ENCODE data around the gene FAM168B. TPM values are rescaled to one million over a fixed set of nuclear protein-coding genes. Genes with fewer than 3 reads are reported as not detected.
A peak's percentile ranks its signal among the peaks of the same experiment; 100 is the strongest.

The FAM168B gene
- total and polyA plus RNA-seq, 3 experiments from 2014 or later, result 40.4 to 97.6 (median 93.1) TPM

GRCh38 chr2:131014141-131014540 is 79.1 kb downstream of the FAM168B start:
- H3K4me1 ChIP-seq (ENCODE audit: insufficient read depth, low read length), result peaks cover 20% of the 10 kb centered on the region
- no peaks in the 10 kb centered on the region for H3K9me3 ChIP-seq (ENCODE audit: low read length)
- DNase-seq, result no peak
- CTCF ChIA-PET, result no interaction called here
- no peak overlapping the region for H3K4me3 ChIP-seq (ENCODE audit: low read length)
- H3K27me3 ChIP-seq (ENCODE audit: insufficient read depth, low read length, poor library complexity, severe bottlenecking), result no peaks in the 10 kb centered on the region
- no peak overlapping the region for H3K27ac ChIP-seq (ENCODE audit: low read depth, low read length)
- Mint-ChIP-seq H3K4me3 (no peak overlapping the region), H3K36me3 (peaks cover 0 to 8% (median 0%) of the 10 kb centered on the region in 3 donors), H3K9me3 (no peaks in the 10 kb centered on the region), H3K4me1 (peaks cover 30 to 32% (median 31%) of the 10 kb centered on the region in 3 donors), H3K27me3 (peaks cover 0 to 8% of the 10 kb centered on the region in 2 donors), H3K27ac (no peak overlapping the region)
- POLR2A ChIA-PET, result no interaction called here
- no peaks in the 10 kb centered on the region for H3K36me3 ChIP-seq (ENCODE audit: insufficient read depth, low read length)

- Histone ChIP-seq H3K27ac (ENCODE audit: low read depth, low read length) (no peak overlapping the region), H3K27me3 (ENCODE audit: insufficient read depth, low read length, poor library complexity, severe bottlenecking) (no peaks in the 10 kb centered on the region), H3K9me3 (ENCODE audit: low read length) (no peaks in the 10 kb centered on the region), H3K4me3 (ENCODE audit: low read length) (no peak overlapping the region), H3K4me1 (ENCODE audit: insufficient read depth, low read length) (peaks cover 20% of the 10 kb centered on the region), H3K36me3 (ENCODE audit: insufficient read depth, low read length) (no peaks in the 10 kb centered on the region)
- ChIA-PET CTCF (no interaction called here), POLR2A (interaction anchor here (0.6 kb wide), 1 partner anchor 82 kb away, joined by 3 read pairs; the partner anchor contains the start of gene FAM168B)
- H3K4me1 Mint-ChIP-seq, result peaks cover 34 to 37% (median 36%) of the 10 kb centered on the region in 3 donors
- peak overlapping the region in 3 of 7 donors; percentile 34 to 74 (median 34) for H3K4me3 Mint-ChIP-seq
- H3K27ac Mint-ChIP-seq, result peak overlapping the region in 2 of 8 donors; percentile 2 to 53
- peaks cover 0 to 8% of the 10 kb centered on the region in 2 donors for H3K27me3 Mint-ChIP-seq
- H3K9me3 Mint-ChIP-seq, result no peaks in the 10 kb centered on the region
- DNase-seq, result no peak
- H3K36me3 Mint-ChIP-seq, result peaks cover 0 to 8% (median 0%) of the 10 kb centered on the region in 3 donors
Observed at GRCh38 chr2:131011486-131011885, 81.8 kb downstream of the FAM168B start.

- Histone ChIP-seq H3K4me1 (ENCODE audit: insufficient read depth, low read length) (peaks cover 20% of the 10 kb centered on the region), H3K4me3 (ENCODE audit: low read length) (no peak overlapping the region), H3K27ac (ENCODE audit: low read depth, low read length) (no peak overlapping the region), H3K36me3 (ENCODE audit: insufficient read depth, low read length) (no peaks in the 10 kb centered on the region), H3K27me3 (ENCODE audit: insufficient read depth, low read length, poor library complexity, severe bottlenecking) (no peaks in the 10 kb centered on the region), H3K9me3 (ENCODE audit: low read length) (no peaks in the 10 kb centered on the region)
- POLR2A ChIA-PET, result interaction anchor here (0.8 kb wide), 1 partner anchor 31 kb away, joined by 3 read pairs; no protein-coding TSS in a partner anchor
- CTCF ChIA-PET, result no interaction called here
- peaks cover 0 to 8% (median 0%) of the 10 kb centered on the region in 3 donors for H3K36me3 Mint-ChIP-seq
- peaks cover 34 to 37% (median 36%) of the 10 kb centered on the region in 3 donors for H3K4me1 Mint-ChIP-seq
- peak overlapping the region; percentile 34 to 89 (median 76) for H3K27ac Mint-ChIP-seq
- H3K27me3 Mint-ChIP-seq, result peaks cover 0 to 7% of the 10 kb centered on the region in 2 donors
- no peaks in the 10 kb centered on the region for H3K9me3 Mint-ChIP-seq
- DNase-seq, result peak in 2 of 5 donors; percentile 61 to 68
- H3K4me3 Mint-ChIP-seq, result peak overlapping the region; percentile 41 to 80 (median 62)
Observed at GRCh38 chr2:131010566-131010965, 82.7 kb downstream of the FAM168B start.

GRCh38 chr2:131009713-131010475 is 83.4 kb downstream of the FAM168B start:
- Mint-ChIP-seq H3K27ac (peak overlapping the region; percentile 18 to 89 (median 72)), H3K4me3 (peak overlapping the region in 6 of 7 donors; percentile 41 to 80 (median 66)), H3K4me1 (peaks cover 34 to 37% (median 36%) of the 10 kb centered on the region in 3 donors), H3K27me3 (peaks cover 0 to 6% of the 10 kb centered on the region in 2 donors), H3K36me3 (peaks cover 0 to 8% (median 0%) of the 10 kb centered on the region in 3 donors), H3K9me3 (no peaks in the 10 kb centered on the region)
- H3K36me3 ChIP-seq (ENCODE audit: insufficient read depth, low read length), result no peaks in the 10 kb centered on the region
- no peaks in the 10 kb centered on the region for H3K9me3 ChIP-seq (ENCODE audit: low read length)
- no peaks in the 10 kb centered on the region for H3K27me3 ChIP-seq (ENCODE audit: insufficient read depth, low read length, poor library complexity, severe bottlenecking)
- ChIA-PET POLR2A (interaction anchor here (0.8 kb wide), 1 partner anchor 32 kb away, joined by 3 read pairs; no protein-coding TSS in a partner anchor), CTCF (no interaction called here)
- peak in 2 of 5 donors; percentile 5 to 33 for DNase-seq
- peaks cover 20% of the 10 kb centered on the region for H3K4me1 ChIP-seq (ENCODE audit: insufficient read depth, low read length)
- H3K4me3 ChIP-seq (ENCODE audit: low read length), result no peak overlapping the region
- H3K27ac ChIP-seq (ENCODE audit: low read depth, low read length), result no peak overlapping the region

- no peak overlapping the region for H3K4me3 Mint-ChIP-seq
- POLR2A ChIA-PET, result no interaction called here
- H3K9me3 Mint-ChIP-seq, result no peaks in the 10 kb centered on the region
- H3K36me3 Mint-ChIP-seq, result peaks cover 0 to 8% (median 0%) of the 10 kb centered on the region in 3 donors
- Histone ChIP-seq H3K4me1 (ENCODE audit: insufficient read depth, low read length) (peaks cover 20% of the 10 kb centered on the region), H3K36me3 (ENCODE audit: insufficient read depth, low read length) (no peaks in the 10 kb centered on the region), H3K27ac (ENCODE audit: low read depth, low read length) (no peak overlapping the region), H3K27me3 (ENCODE audit: insufficient read depth, low read length, poor library complexity, severe bottlenecking) (no peaks in the 10 kb centered on the region), H3K9me3 (ENCODE audit: low read length) (no peaks in the 10 kb centered on the region), H3K4me3 (ENCODE audit: low read length) (no peak overlapping the region)
- H3K27me3 Mint-ChIP-seq, result peaks cover 0 to 5% of the 10 kb centered on the region in 2 donors
- peaks cover 34 to 37% (median 36%) of the 10 kb centered on the region in 3 donors for H3K4me1 Mint-ChIP-seq
- CTCF ChIA-PET, result no interaction called here
- H3K27ac Mint-ChIP-seq, result peak overlapping the region in 1 of 8 donors; percentile 40
- no peak for DNase-seq
Observed at GRCh38 chr2:131008967-131009366, 84.3 kb downstream of the FAM168B start.

- no peaks in the 10 kb centered on the region for H3K9me3 ChIP-seq (ENCODE audit: low read length)
- H3K4me1 ChIP-seq (ENCODE audit: insufficient read depth, low read length), result peaks cover 19% of the 10 kb centered on the region
- CTCF ChIA-PET, result interaction anchor here (1.3 kb wide), 1 partner anchor 209 kb away, joined by 3 read pairs; no protein-coding TSS in a partner anchor
- no peak overlapping the region for H3K27ac Mint-ChIP-seq
- no peak for DNase-seq
- no peaks in the 10 kb centered on the region for H3K36me3 Mint-ChIP-seq
- H3K27me3 Mint-ChIP-seq, result peaks cover 1 to 8% of the 10 kb centered on the region in 2 donors
- H3K9me3 Mint-ChIP-seq, result no peaks in the 10 kb centered on the region
- H3K27ac ChIP-seq (ENCODE audit: low read depth, low read length), result no peak overlapping the region
- no peak overlapping the region for H3K4me3 ChIP-seq (ENCODE audit: low read length)
- peaks cover 28 to 29% (median 29%) of the 10 kb centered on the region in 3 donors for H3K4me1 Mint-ChIP-seq
- H3K27me3 ChIP-seq (ENCODE audit: insufficient read depth, low read length, poor library complexity, severe bottlenecking), result no peaks in the 10 kb centered on the region
- H3K4me3 Mint-ChIP-seq, result no peak overlapping the region
- POLR2A ChIA-PET, result no interaction called here
- no peaks in the 10 kb centered on the region for H3K36me3 ChIP-seq (ENCODE audit: insufficient read depth, low read length)
Observed at GRCh38 chr2:131006561-131006960, 86.7 kb downstream of the FAM168B start.

GRCh38 chr2:131005216-131005935 is 87.9 kb downstream of the FAM168B start:
- no peaks in the 10 kb centered on the region for H3K27me3 ChIP-seq (ENCODE audit: insufficient read depth, low read length, poor library complexity, severe bottlenecking)
- Mint-ChIP-seq H3K36me3 (no peaks in the 10 kb centered on the region), H3K4me3 (no peak overlapping the region), H3K27ac (no peak overlapping the region), H3K27me3 (peaks cover 1 to 11% of the 10 kb centered on the region in 2 donors), H3K9me3 (no peaks in the 10 kb centered on the region), H3K4me1 (peaks cover 16 to 18% (median 18%) of the 10 kb centered on the region in 3 donors)
- H3K9me3 ChIP-seq (ENCODE audit: low read length), result no peaks in the 10 kb centered on the region
- ChIA-PET POLR2A (no interaction called here), CTCF (interaction anchor here (1.4 kb wide), 1 partner anchor 10 kb away, joined by 3 read pairs; no protein-coding TSS in a partner anchor)
- H3K27ac ChIP-seq (ENCODE audit: low read depth, low read length), result no peak overlapping the region
- peaks cover 7% of the 10 kb centered on the region for H3K4me1 ChIP-seq (ENCODE audit: insufficient read depth, low read length)
- DNase-seq, result no peak
- H3K4me3 ChIP-seq (ENCODE audit: low read length), result no peak overlapping the region
- no peaks in the 10 kb centered on the region for H3K36me3 ChIP-seq (ENCODE audit: insufficient read depth, low read length)

All from CD8-positive, alpha-beta memory T cell (primary cell).